Progenitor cell of endocrine pancreas (in vitro differentiated cells): ENCODE measurements around the gene CORIN. TPM values are rescaled to one million over a fixed set of nuclear protein-coding genes. Genes with fewer than 3 reads are reported as not detected.
"Not testable (repeated sequence)": the region's sequence is repeated elsewhere in the genome, so short reads cannot be mapped to it uniquely, and the experiment has no call there.

Experiments used
- DNase-seq: peaks from one replicate; pipeline ENCODE4 v3.0.0; 2021; ENCODE audit warnings: low spot score; ENCODE audit not compliant: unreplicated experiment
- H3K27ac Mint-ChIP-seq: 2 replicates; pipeline ENCODE4 v1.8.0; 2021; ENCODE audit warnings: mild to moderate bottlenecking, moderate library complexity, mixed read lengths
- H3K27me3 Mint-ChIP-seq: 2 replicates; pipeline ENCODE4 v1.8.0; 2021; ENCODE audit warnings: mixed read lengths
- H3K36me3 Mint-ChIP-seq: 2 replicates; pipeline ENCODE4 v1.8.0; 2022; ENCODE audit warnings: mixed read lengths; ENCODE audit not compliant: insufficient read depth
- H3K4me1 Mint-ChIP-seq: 2 replicates; pipeline ENCODE4 v1.8.0; 2021; ENCODE audit warnings: low read depth, mixed read lengths
- H3K4me3 Mint-ChIP-seq: 2 replicates; pipeline ENCODE4 v1.8.0; 2021; ENCODE audit warnings: low read depth, mild to moderate bottlenecking, moderate library complexity, mixed read lengths
- H3K9me3 Mint-ChIP-seq: 2 replicates; pipeline ENCODE4 v1.8.0; 2021; ENCODE audit warnings: low read depth, mixed read lengths
- total RNA-seq: library from RNA; stranded (reverse); gene quantifications from 2 replicates; pipeline ENCODE4 v1.2.1, GENCODE V29; 2021
- TF ChIP-seq, protein P1 (sequence below): fragments of 200-600 bp; sonication (generic); IDR thresholded peaks from one replicate; pipeline ENCODE4 v1.5.0; 2021; ENCODE audit warnings: antibody characterized with exemption, mild to moderate bottlenecking; ENCODE audit not compliant: unreplicated experiment

Gene CORIN
- total RNA-seq, 1 donor from 2014 or later, result 0.84 TPM

DNA sequence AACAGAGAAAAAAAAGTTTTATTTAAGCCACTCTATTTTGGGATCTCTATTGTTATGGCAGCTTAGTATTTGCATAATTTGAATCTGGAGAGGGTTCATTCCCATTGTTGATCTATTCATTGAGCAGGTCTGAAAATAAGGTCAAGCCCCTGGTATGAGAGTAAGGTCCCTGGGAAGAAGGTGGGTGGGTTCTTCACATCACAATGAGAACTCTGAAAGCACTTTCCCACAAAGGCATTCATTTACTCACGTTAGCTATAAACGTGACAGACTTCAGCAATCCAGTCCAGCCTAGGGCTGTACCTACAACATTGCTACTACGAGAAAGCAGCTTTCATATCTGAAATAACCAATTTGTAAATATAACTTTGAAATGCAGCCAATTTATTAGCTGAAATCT, 126.2 kb downstream of the CORIN start:
- H3K9me3 Mint-ChIP-seq, result no peaks in the 10 kb centered on the region
- no peaks in the 10 kb centered on the region for H3K27me3 Mint-ChIP-seq
- DNase-seq, result no peak
- H3K36me3 Mint-ChIP-seq, result no peaks in the 10 kb centered on the region
- no peak overlapping the region for H3K4me3 Mint-ChIP-seq
- H3K27ac Mint-ChIP-seq, result no peak overlapping the region
- H3K4me1 Mint-ChIP-seq, result peaks cover 8% of the 10 kb centered on the region
- TF ChIP-seq, protein P1, sequence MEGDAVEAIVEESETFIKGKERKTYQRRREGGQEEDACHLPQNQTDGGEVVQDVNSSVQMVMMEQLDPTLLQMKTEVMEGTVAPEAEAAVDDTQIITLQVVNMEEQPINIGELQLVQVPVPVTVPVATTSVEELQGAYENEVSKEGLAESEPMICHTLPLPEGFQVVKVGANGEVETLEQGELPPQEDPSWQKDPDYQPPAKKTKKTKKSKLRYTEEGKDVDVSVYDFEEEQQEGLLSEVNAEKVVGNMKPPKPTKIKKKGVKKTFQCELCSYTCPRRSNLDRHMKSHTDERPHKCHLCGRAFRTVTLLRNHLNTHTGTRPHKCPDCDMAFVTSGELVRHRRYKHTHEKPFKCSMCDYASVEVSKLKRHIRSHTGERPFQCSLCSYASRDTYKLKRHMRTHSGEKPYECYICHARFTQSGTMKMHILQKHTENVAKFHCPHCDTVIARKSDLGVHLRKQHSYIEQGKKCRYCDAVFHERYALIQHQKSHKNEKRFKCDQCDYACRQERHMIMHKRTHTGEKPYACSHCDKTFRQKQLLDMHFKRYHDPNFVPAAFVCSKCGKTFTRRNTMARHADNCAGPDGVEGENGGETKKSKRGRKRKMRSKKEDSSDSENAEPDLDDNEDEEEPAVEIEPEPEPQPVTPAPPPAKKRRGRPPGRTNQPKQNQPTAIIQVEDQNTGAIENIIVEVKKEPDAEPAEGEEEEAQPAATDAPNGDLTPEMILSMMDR, result no peak

DNA sequence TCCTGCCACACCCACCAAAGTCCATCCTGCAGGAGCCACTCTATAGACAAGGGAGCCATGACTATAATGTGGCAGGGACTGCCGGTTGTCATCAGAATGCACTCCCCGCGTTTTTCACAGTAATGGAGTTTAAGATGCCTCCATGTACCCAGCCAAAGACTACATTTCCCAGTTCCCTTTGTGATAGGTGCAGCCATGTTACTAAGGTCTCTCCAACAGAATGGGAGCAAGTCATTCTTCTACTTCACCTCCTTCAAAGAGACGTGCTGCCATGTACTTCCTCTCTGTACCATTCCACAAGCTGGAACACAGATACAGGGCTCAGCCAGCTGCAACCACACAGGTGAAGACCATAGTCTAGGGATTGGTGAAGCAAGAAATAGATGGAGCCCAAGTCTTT, 126.7 kb downstream of the CORIN start:
- Mint-ChIP-seq H3K4me3 (no peak overlapping the region), H3K36me3 (no peaks in the 10 kb centered on the region), H3K27ac (no peak overlapping the region), H3K9me3 (no peaks in the 10 kb centered on the region), H3K27me3 (no peaks in the 10 kb centered on the region), H3K4me1 (peaks cover 6% of the 10 kb centered on the region)
- no peak for DNase-seq
- TF ChIP-seq, protein P1, result no peak

DNA sequence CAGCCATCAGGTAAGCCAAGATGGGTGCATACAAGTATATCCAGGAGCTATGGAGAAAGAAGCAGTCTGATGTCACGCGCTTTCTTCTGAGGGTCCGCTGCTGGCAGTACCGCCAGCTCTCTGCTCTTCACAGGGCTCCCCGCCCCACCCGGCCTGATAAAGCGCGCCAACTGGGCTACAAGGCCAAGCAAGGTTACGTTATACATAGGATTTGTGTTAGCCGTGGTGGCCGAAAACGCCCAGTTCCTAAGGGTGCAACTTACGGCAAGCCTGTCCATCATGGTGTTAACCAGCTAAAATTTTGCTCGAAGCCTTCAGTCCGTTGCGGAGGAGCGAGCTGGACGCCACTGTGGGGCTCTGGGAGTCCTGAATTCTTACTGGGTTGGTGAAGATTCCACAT, 131.5 kb downstream of the CORIN start:
- H3K27ac Mint-ChIP-seq, H3K4me3 Mint-ChIP-seq, DNase-seq, H3K27me3 Mint-ChIP-seq, H3K9me3 Mint-ChIP-seq, H3K36me3 Mint-ChIP-seq: not testable (repeated sequence)
- peaks cover 20% of the 10 kb centered on the region for H3K4me1 Mint-ChIP-seq

DNA sequence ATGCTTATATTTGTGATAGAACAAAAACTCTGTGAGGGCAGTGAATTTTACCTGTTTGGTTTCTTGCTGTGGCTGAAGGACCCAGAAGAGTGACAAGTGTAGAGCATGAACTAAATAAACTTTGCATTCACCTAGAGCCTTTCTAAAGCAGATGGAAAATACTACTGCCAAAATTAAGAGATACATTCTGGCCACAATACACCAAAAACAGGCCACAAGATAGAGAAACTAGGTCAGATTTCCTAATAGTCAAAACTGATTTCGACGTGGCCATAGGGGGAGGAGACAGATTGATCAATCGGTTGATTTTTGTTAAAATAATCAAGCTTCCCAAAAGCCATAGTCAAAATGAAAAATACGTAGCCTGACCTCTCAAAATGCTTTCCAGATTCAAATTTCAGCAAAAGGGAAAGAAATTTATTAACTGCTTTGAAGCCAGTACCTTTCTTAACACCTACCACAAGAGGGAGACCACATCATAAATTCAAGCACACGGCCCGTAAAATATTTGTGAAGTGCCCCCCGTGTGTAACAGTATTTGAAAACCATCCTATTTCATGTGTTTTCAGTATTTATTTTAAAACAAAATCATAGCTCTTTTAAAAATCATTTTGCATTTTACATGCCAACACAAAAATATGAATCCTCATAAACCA, 132.4 kb downstream of the CORIN start:
- Mint-ChIP-seq H3K27ac (no peak overlapping the region), H3K4me1 (peaks cover 20% of the 10 kb centered on the region), H3K4me3 (no peak overlapping the region), H3K9me3 (no peaks in the 10 kb centered on the region), H3K36me3 (no peaks in the 10 kb centered on the region), H3K27me3 (no peaks in the 10 kb centered on the region)
- DNase-seq, result no peak
- TF ChIP-seq, protein P1, result peak; percentile 67

DNA sequence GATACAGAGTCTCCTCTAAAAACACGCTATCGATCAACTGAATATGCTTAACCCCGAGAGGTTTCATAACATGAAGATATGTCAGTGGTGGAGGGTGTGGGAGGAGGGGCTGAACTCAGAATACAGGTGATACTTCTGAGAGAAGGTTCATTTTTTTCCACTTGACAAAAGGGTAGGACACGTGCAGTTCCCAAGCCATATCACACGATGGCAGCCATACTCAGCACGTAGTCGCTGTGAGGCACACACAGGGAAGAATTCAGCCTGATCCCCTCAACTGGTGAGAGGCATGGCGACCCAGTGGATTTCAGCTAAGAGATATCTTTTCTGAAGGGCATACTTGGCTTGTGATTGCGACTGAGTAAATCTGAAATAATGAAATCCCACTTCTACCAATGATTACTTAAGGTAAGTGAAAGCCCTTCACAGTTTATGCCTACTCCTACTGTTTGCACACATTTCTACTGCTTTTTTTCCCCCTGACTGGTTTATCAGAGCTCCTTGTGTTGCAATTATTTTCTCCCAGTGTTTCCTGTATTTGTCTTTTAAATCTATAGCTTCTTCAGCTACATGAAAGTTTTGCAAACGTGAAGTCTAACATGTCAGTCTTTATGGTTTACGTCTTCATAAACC, 133.1 kb downstream of the CORIN start:
- peak overlapping the region; percentile 19 for H3K27ac Mint-ChIP-seq
- H3K9me3 Mint-ChIP-seq, result no peaks in the 10 kb centered on the region
- no peak for DNase-seq
- H3K27me3 Mint-ChIP-seq, result no peaks in the 10 kb centered on the region
- no peaks in the 10 kb centered on the region for H3K36me3 Mint-ChIP-seq
- H3K4me1 Mint-ChIP-seq, result peaks cover 20% of the 10 kb centered on the region
- no peak overlapping the region for H3K4me3 Mint-ChIP-seq
- TF ChIP-seq, protein P1, result peak; percentile 60

DNA sequence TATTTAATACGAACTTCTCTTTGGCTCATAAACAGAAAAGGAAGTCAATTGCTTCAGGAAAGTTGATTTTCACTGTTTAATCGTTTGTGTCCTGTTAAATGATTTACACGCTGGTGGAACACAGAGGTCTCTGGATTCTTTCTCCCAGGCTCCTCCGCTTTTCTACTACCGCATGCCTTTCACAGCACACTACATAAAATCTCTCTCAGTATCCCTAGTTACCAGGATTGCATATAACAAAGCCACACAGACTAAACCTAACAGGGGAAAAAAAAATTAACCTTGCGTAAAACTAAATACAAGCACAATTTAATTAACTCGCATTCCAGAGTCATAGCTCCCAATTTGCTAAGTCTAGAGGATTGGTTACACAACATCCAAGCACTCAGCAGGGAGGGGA, 133.9 kb downstream of the CORIN start:
- H3K9me3 Mint-ChIP-seq, result no peaks in the 10 kb centered on the region
- TF ChIP-seq, protein P1, result no peak
- DNase-seq, result no peak
- peaks cover 20% of the 10 kb centered on the region for H3K4me1 Mint-ChIP-seq
- H3K36me3 Mint-ChIP-seq, result no peaks in the 10 kb centered on the region
- H3K27ac Mint-ChIP-seq, result peak overlapping the region; percentile 40
- no peaks in the 10 kb centered on the region for H3K27me3 Mint-ChIP-seq
- no peak overlapping the region for H3K4me3 Mint-ChIP-seq
